Measurements from ENCODE around the gene TMEM88. TPM values are rescaled to one million over a fixed set of nuclear protein-coding genes. Genes with fewer than 3 reads are reported as not detected.
A peak's percentile ranks its signal among the peaks of the same experiment; 100 is the strongest.

Gene TMEM88
- total RNA-seq, 1 donor from 2014 or later = 8.4 TPM

DNA sequence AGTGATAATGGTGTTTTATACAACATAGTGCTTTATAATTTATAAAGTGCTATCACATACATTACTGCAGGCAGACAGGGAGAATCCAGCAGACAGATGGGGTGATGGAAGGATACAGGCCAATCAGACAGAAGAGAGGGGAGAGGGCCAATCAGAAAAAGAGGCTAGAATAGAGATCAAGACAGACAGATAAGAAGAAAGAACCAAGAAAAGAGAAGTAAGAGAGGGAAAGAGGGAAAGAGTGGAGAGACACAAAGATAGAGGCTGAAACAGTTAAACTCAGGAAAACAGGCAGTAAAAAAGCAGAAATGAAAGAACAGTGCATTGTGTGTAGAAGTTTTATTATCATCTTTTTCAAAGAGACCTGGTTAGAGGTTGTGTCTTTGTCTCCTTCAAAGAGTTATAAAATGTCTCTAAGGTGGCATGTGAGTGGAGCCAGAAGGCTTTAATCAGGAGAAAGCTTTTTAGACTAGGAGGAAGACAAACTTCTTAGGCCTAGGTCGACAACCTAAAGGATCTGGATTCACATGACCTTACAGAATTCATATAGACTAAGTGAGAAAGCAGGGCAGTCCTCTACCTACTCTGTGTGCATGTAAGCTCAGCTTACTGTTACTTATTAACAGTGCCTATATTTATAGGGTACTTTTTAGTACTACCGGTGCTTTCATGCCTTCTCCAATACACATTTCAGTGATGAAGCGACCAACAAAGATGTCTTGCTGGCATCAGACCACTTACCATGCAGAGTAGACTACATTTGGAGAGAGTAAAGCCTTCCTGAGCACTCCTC, 25.4 kb downstream of the TMEM88 start:
- TF ChIP-seq, protein P1, sequence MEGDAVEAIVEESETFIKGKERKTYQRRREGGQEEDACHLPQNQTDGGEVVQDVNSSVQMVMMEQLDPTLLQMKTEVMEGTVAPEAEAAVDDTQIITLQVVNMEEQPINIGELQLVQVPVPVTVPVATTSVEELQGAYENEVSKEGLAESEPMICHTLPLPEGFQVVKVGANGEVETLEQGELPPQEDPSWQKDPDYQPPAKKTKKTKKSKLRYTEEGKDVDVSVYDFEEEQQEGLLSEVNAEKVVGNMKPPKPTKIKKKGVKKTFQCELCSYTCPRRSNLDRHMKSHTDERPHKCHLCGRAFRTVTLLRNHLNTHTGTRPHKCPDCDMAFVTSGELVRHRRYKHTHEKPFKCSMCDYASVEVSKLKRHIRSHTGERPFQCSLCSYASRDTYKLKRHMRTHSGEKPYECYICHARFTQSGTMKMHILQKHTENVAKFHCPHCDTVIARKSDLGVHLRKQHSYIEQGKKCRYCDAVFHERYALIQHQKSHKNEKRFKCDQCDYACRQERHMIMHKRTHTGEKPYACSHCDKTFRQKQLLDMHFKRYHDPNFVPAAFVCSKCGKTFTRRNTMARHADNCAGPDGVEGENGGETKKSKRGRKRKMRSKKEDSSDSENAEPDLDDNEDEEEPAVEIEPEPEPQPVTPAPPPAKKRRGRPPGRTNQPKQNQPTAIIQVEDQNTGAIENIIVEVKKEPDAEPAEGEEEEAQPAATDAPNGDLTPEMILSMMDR (conservative IDR thresholded peaks at IDR 0.05) = no peak
- Mint-ChIP-seq H3K36me3 (ENCODE audit: low read depth) (peaks cover 9% of the 10 kb centered on the region), H3K27me3 (ENCODE audit: low read depth) (no peaks in the 10 kb centered on the region), H3K27ac (ENCODE audit: unreplicated experiment) (no peak overlapping the region), H3K4me1 (no peaks in the 10 kb centered on the region), H3K4me3 (no peak overlapping the region), H3K9me3 (no peaks in the 10 kb centered on the region)
- no peak for DNase-seq (ENCODE audit: low read depth, low spot score)

DNA sequence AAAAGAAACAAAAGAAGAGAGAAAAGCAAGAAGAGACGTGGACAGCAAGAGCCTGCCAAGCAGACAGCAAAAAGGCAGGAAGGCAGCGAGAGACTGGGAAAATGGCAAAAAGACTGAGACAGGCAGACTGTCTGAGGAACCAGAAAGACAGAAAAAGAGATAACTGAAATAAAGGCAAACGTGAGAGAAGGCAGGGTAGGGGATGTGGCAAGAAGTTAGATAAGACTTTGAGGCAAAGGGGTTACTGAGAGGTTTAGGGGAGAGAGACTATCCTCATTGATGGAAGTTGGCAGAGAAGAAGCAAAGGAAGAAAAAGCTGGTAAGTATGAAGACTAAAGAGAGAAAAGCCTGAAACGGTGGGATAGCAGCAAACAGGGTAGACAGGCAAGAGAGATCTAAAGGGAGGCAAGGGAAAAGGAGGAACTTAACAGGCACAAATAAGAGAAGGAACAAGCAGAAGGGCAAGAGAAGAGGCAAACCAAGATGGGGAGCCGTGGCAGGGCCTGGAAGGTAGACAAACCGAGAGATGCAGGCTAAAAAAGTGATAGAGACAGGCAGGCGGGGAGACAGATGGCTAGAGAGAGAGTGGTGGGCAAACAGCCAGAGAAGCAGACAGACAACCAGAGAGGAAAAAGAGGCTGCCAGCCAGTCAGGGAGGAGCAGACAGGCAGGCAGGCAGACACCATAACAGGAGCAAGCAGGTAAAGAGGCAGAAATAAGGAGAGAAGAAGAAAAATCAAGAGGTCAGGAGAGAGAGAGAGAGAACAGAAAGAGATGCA, 26.6 kb downstream of the TMEM88 start:
- Mint-ChIP-seq H3K27me3 (ENCODE audit: low read depth) (no peaks in the 10 kb centered on the region), H3K36me3 (ENCODE audit: low read depth) (peaks cover under 1% of the 10 kb centered on the region), H3K9me3 (no peaks in the 10 kb centered on the region), H3K4me3 (no peak overlapping the region), H3K27ac (ENCODE audit: unreplicated experiment) (no peak overlapping the region), H3K4me1 (no peaks in the 10 kb centered on the region)
- no peak for DNase-seq (ENCODE audit: low read depth, low spot score)
- TF ChIP-seq, protein P1 (conservative IDR thresholded peaks at IDR 0.05) = no peak

DNA sequence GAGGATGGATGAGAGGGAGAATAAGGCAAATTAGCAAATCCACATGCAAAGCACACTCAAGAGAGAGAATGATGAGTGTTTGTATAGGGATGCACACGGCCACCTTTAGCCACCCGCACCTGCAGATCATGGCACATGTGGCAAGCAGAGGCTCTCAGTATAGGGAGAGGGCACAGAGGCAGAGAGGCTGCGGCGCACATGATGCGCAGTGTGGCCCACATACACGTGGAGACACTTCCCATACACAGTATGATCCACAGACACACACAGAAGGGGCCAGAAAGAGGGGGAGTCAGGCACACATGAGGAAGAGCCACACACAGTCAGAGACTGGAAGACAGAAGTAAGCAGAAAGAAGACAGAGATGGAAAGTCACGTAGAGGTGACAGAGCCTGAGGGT, 27.2 kb downstream of the TMEM88 start:
- Mint-ChIP-seq H3K27me3 (ENCODE audit: low read depth) (no peaks in the 10 kb centered on the region), H3K36me3 (ENCODE audit: low read depth) (no peaks in the 10 kb centered on the region), H3K27ac (ENCODE audit: unreplicated experiment) (no peak overlapping the region), H3K4me1 (no peaks in the 10 kb centered on the region), H3K4me3 (no peak overlapping the region), H3K9me3 (no peaks in the 10 kb centered on the region)
- DNase-seq (ENCODE audit: low read depth, low spot score) = no peak
- TF ChIP-seq, protein P1 (conservative IDR thresholded peaks at IDR 0.05) = no peak

GRCh38 chr17:7882629-7883028, 27.8 kb downstream of the TMEM88 start:
- no peaks in the 10 kb centered on the region for H3K36me3 Mint-ChIP-seq (ENCODE audit: low read depth)
- DNase-seq (ENCODE audit: low read depth, low spot score) = no peak
- H3K4me1 Mint-ChIP-seq = no peaks in the 10 kb centered on the region
- H3K4me3 Mint-ChIP-seq = no peak overlapping the region
- H3K9me3 Mint-ChIP-seq = no peaks in the 10 kb centered on the region
- TF ChIP-seq, protein P1 (conservative IDR thresholded peaks at IDR 0.05) = no peak
- no peaks in the 10 kb centered on the region for H3K27me3 Mint-ChIP-seq (ENCODE audit: low read depth)
- H3K27ac Mint-ChIP-seq (ENCODE audit: unreplicated experiment) = no peak overlapping the region

DNA sequence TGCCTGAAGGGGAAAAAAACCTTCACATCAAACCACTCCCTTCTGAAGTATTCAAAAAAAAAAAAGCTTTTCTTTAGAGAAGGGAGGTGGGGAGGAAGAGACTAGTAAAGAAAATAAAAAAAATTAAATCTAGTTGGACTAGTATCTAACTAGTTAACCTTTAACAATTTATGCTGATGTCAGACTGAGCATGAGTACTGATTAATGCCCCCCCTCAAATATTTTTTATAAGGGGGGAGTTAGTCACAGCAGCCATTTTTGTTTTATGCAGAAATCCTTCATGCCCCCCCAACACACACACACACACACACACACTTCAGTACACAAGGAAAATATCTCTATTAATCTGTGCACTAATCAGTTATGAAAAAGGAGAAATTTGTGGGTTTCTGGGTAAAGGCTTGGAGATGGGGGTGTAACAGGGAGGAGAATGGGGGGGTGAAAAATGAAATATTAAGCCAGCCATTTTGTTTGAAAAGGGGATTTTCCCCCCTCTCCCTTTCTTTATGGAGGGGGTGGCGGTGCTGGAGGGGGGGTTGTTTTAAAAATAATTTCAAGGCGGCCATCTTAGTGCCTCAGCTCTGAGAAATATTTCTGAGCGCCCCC, 29.0 kb downstream of the TMEM88 start:
- no peaks in the 10 kb centered on the region for H3K4me1 Mint-ChIP-seq
- no peak for DNase-seq (ENCODE audit: low read depth, low spot score)
- TF ChIP-seq, protein P1 (conservative IDR thresholded peaks at IDR 0.05) = no peak

More for the DNA sequence above, 29.0 kb downstream of the TMEM88 start:
- no peaks in the 10 kb centered on the region for H3K36me3 Mint-ChIP-seq (ENCODE audit: low read depth)
- H3K4me3 Mint-ChIP-seq = peak overlapping the region; percentile 82
- no peak overlapping the region for H3K27ac Mint-ChIP-seq (ENCODE audit: unreplicated experiment)
- H3K9me3 Mint-ChIP-seq = no peaks in the 10 kb centered on the region
- H3K27me3 Mint-ChIP-seq (ENCODE audit: low read depth) = no peaks in the 10 kb centered on the region

All from neural crest cell (in vitro differentiated cells).